ENCODE measurements around the gene MYH9.
"Not testable (repeated sequence)": the region's sequence is repeated elsewhere in the genome, so short reads cannot be mapped to it uniquely, and the experiment has no call there.

The MYH9 gene

GRCh38 chr22:36387959-36388726 lies at the start of gene MYH9:
Gene MYH9, minus strand, starts transcription at chr22:36387967. Its CDS starts 38,731 bp downstream, at chr22:36349236.
- DNase-seq (ENCODE audit: low read depth): peak; percentile 100
- TF ChIP-seq CTCF (IDR thresholded peaks at IDR 0.05; ENCODE audit: insufficient read depth, low read depth, low read length, missing control alignments): no peak
- peak within 1 kb of the TSS; percentile 77 for H3K4me3 ChIP-seq (ENCODE audit: low read depth, low read length)

GRCh38 chr22:36435516-36436415 lies 48.0 kb upstream of the MYH9 start:
- peak; percentile 71 for DNase-seq (ENCODE audit: low read depth)
- TF ChIP-seq CTCF (IDR thresholded peaks at IDR 0.05; ENCODE audit: insufficient read depth, low read depth, low read length, missing control alignments): no peak
- peak overlapping the region; percentile 12; the same call in 1 of the 2 replicates for H3K4me3 ChIP-seq (ENCODE audit: low read depth, low read length)

GRCh38 chr22:36433318-36434231 lies 45.8 kb upstream of the MYH9 start:
- TF ChIP-seq CTCF (IDR thresholded peaks at IDR 0.05; ENCODE audit: insufficient read depth, low read depth, low read length, missing control alignments): no peak
- no peak for DNase-seq (ENCODE audit: low read depth)

GRCh38 chr22:36432592-36433317 lies 45.0 kb upstream of the MYH9 start:
- H3K4me3 ChIP-seq (ENCODE audit: low read depth, low read length): no peak overlapping the region
- no peak for TF ChIP-seq CTCF (IDR thresholded peaks at IDR 0.05; ENCODE audit: insufficient read depth, low read depth, low read length, missing control alignments)
- DNase-seq (ENCODE audit: low read depth): no peak

More at GRCh38 chr22:36433318-36434231, 45.8 kb upstream of the MYH9 start:
- H3K4me3 ChIP-seq (ENCODE audit: low read depth, low read length): no peak overlapping the region

- H3K4me3 ChIP-seq (ENCODE audit: low read depth, low read length): no peak overlapping the region
- TF ChIP-seq CTCF (IDR thresholded peaks at IDR 0.05; ENCODE audit: insufficient read depth, low read depth, low read length, missing control alignments): no peak
- DNase-seq (ENCODE audit: low read depth): no peak
Observed at GRCh38 chr22:36431977-36432376, 44.2 kb upstream of the MYH9 start.

- no peak overlapping the region for H3K4me3 ChIP-seq (ENCODE audit: low read depth, low read length)
- no peak for TF ChIP-seq CTCF (IDR thresholded peaks at IDR 0.05; ENCODE audit: insufficient read depth, low read depth, low read length, missing control alignments)
- no peak for DNase-seq (ENCODE audit: low read depth)
Observed at GRCh38 chr22:36430863-36431262, 43.1 kb upstream of the MYH9 start.

GRCh38 chr22:36427952-36428351 lies 40.2 kb upstream of the MYH9 start:
- not testable (repeated sequence) for H3K4me3 ChIP-seq (ENCODE audit: low read depth, low read length); DNase-seq (ENCODE audit: low read depth)

Data from GM12865 (cell line).